ENCODE data around the gene ANTXRL. TPM values are rescaled to one million over a fixed set of nuclear protein-coding genes. Genes with fewer than 3 reads are reported as not detected.

The ANTXRL gene
- total and polyA plus RNA-seq, 5 donors = 0.51 to 0.68 TPM; not detected in 3

- no peaks in the 10 kb centered on the region for H3K27me3 ChIP-seq (ENCODE audit: control insufficient read depth, insufficient read depth)
- WGBS = 10% methylated on average over 45 of the region's 51 CpGs
- intact Hi-C loops (cut with DNase I) = loop anchor here in 3 of 4 donors (5.0 to 10.0 kb wide), 3 partner anchors 176 to 1099 kb away; partner anchors contain the start of gene ZNF488 (in 1 of the 3)
- peak overlapping the region; percentile 60 for H3K4me3 ChIP-seq (ENCODE audit: low read length)
- peaks cover 2% of the 10 kb centered on the region for H3K4me1 ChIP-seq (ENCODE audit: control insufficient read depth, insufficient read depth, low read length)
- no peaks in the 10 kb centered on the region for H3K9me3 ChIP-seq (ENCODE audit: control insufficient read depth, low read length)
- peak; percentile 89 to 96 (median 96) for DNase-seq
- peak; percentile 95 to 96 for ATAC-seq
- peak overlapping the region; percentile 43 for H3K27ac ChIP-seq (ENCODE audit: low read length)
These were observed 3.8 kb upstream of the ANTXRL start for GRCh38 chr10:46282842-46283574.

DNA sequence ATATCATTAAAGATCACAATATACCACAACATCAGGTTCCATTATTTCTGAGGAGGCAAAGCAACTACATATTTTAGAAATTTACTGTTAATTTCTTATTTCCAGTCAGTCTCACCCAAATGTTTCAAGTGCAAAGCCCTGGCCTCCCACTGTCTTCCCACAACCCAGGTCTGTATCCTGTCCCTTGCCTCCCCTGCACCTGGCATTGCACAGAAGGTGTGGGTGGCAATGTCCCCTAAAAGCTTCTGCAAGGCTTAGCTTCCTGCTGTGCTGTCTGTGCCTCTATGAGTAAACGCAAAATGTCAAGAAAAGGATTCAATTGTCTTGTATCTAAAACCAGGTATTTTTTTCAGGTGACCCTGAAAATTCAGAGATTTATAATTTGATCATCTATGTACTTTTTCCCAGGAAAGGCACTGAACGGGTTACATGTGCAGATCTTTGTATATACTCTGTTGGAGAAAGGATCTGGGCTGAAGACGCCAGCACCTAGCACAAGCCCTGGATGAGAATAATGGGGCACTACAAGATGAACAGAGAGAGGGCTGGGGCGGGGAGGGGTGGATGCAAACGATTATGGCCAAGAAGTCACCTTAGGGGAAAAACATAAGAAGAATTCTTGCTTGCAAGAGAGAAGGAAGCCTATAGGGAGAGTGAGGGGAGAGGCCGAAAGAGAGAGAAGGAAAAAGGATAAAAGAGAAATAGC lies 3.1 kb upstream of the ANTXRL start:
- H3K27me3 ChIP-seq (ENCODE audit: control insufficient read depth, insufficient read depth) = no peaks in the 10 kb centered on the region
- intact Hi-C loops (cut with DNase I) = loop anchor here in 3 of 4 donors (5.0 to 10.0 kb wide), 3 partner anchors 176 to 1099 kb away; partner anchors contain the start of gene ZNF488 (in 1 of the 3)
- ATAC-seq = no peak
- H3K9me3 ChIP-seq (ENCODE audit: control insufficient read depth, low read length) = no peaks in the 10 kb centered on the region
- H3K4me1 ChIP-seq (ENCODE audit: control insufficient read depth, insufficient read depth, low read length) = peaks cover 2% of the 10 kb centered on the region
- peak overlapping the region; percentile 58 for H3K4me3 ChIP-seq (ENCODE audit: low read length)
- H3K27ac ChIP-seq (ENCODE audit: low read length) = no peak overlapping the region
- DNase-seq = no peak
- WGBS = 63% methylated on average over 6 of the region's 6 CpGs

- ATAC-seq = peak; percentile 95 to 96
These were observed 2.2 kb upstream of the ANTXRL start for GRCh38 chr10:46284286-46285229.

GRCh38 chr10:46285300-46285699 lies 1.5 kb upstream of the ANTXRL start:
- WGBS = 72% methylated on average over 3 of the region's 3 CpGs

More at GRCh38 chr10:46284286-46285229, 2.2 kb upstream of the ANTXRL start:
- Histone ChIP-seq H3K27me3 (ENCODE audit: control insufficient read depth, insufficient read depth) (no peaks in the 10 kb centered on the region), H3K9me3 (ENCODE audit: control insufficient read depth, low read length) (no peaks in the 10 kb centered on the region), H3K4me3 (ENCODE audit: low read length) (peak overlapping the region; percentile 58), H3K27ac (ENCODE audit: low read length) (peak overlapping the region; percentile 63), H3K4me1 (ENCODE audit: control insufficient read depth, insufficient read depth, low read length) (peaks cover 2% of the 10 kb centered on the region)
- 2% methylated on average over 82 of the region's 82 CpGs for WGBS
- DNase-seq = peak; percentile 86 to 95 (median 95)
- intact Hi-C loops (cut with DNase I) = loop anchor here in 3 of 4 donors (5.0 to 10.0 kb wide), 3 partner anchors 177 to 1098 kb away; partner anchors contain the start of gene ZNF488 (in 1 of the 3)

GRCh38 chr10:46285966-46286620 lies 704 bp upstream of the ANTXRL start:
- no peak overlapping the region for H3K27ac ChIP-seq (ENCODE audit: low read length)
- H3K4me1 ChIP-seq (ENCODE audit: control insufficient read depth, insufficient read depth, low read length) = peaks cover 2% of the 10 kb centered on the region
- no peaks in the 10 kb centered on the region for H3K9me3 ChIP-seq (ENCODE audit: control insufficient read depth, low read length)
- H3K27me3 ChIP-seq (ENCODE audit: control insufficient read depth, insufficient read depth) = no peaks in the 10 kb centered on the region
- WGBS = 84% methylated on average over 5 of the region's 5 CpGs
- intact Hi-C loops (cut with DNase I) = loop anchor here in 1 of 4 donors (10.0 kb wide), 1 partner anchor 181 kb away; no protein-coding TSS in a partner anchor
- DNase-seq (no peak), ATAC-seq (no peak)
- no peak overlapping the region for H3K4me3 ChIP-seq (ENCODE audit: low read length)

More at GRCh38 chr10:46285300-46285699, 1.5 kb upstream of the ANTXRL start:
- Histone ChIP-seq H3K4me3 (ENCODE audit: low read length) (peak overlapping the region; percentile 58), H3K9me3 (ENCODE audit: control insufficient read depth, low read length) (no peaks in the 10 kb centered on the region), H3K27ac (ENCODE audit: low read length) (no peak overlapping the region), H3K27me3 (ENCODE audit: control insufficient read depth, insufficient read depth) (no peaks in the 10 kb centered on the region), H3K4me1 (ENCODE audit: control insufficient read depth, insufficient read depth, low read length) (peaks cover 2% of the 10 kb centered on the region)
- ATAC-seq (no peak), DNase-seq (no peak)
- intact Hi-C loops (cut with DNase I) = loop anchor here in 1 of 4 donors (10.0 kb wide), 1 partner anchor 180 kb away; no protein-coding TSS in a partner anchor

DNA sequence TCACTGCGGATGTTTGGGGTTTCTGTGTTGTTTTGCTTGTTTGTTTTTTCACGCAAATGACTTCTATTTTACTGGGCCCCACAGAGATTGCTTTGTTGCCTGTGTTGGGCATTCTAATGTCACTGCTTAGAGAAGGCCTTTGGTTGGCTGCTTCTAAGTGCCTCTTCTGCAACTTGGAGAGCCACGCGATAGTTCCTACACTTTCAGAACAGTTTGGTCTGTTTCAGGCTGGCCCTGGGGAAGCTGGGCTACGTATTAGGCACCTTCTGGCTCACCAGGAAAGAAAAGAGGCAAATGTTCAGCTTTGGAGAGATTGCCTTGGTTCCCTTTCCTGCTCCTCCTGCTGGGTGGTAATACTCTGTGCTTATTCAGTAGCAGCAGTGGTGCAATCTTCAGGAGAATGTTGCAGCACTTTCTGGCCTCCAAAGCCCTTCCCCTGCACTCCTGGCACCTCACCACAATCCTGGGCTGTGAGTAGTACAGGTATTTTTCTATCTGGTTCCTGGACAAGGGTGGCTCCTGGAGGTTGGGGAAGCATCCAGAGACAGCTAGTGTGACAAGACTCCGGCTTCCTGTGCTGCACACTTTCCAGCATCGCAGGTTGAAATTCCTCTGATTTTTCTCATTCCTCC lies 1.2 kb downstream of the ANTXRL start:
- H3K4me1 ChIP-seq (ENCODE audit: control insufficient read depth, insufficient read depth, low read length) = peaks cover 6% of the 10 kb centered on the region
- no peak for ATAC-seq
- H3K27me3 ChIP-seq (ENCODE audit: control insufficient read depth, insufficient read depth) = no peaks in the 10 kb centered on the region
- 93% methylated on average over 7 of the region's 7 CpGs for WGBS
- intact Hi-C loops (cut with DNase I) = loop anchor here in 1 of 4 donors (10.0 kb wide), 1 partner anchor 183 kb away; no protein-coding TSS in a partner anchor
- no peak for DNase-seq
- H3K9me3 ChIP-seq (ENCODE audit: control insufficient read depth, low read length) = no peaks in the 10 kb centered on the region
- no peak overlapping the region for H3K4me3 ChIP-seq (ENCODE audit: low read length)
- no peak overlapping the region for H3K27ac ChIP-seq (ENCODE audit: low read length)

GRCh38 chr10:46288601-46289206 lies 1.9 kb downstream of the ANTXRL start:
- whole genome bisulfite sequencing = 93% methylated on average over 6 of the region's 6 CpGs
- DNase-seq = no peak
- intact Hi-C loops (cut with DNase I) = loop anchor here in 1 of 4 donors (10.0 kb wide), 1 partner anchor 184 kb away; no protein-coding TSS in a partner anchor

DNA sequence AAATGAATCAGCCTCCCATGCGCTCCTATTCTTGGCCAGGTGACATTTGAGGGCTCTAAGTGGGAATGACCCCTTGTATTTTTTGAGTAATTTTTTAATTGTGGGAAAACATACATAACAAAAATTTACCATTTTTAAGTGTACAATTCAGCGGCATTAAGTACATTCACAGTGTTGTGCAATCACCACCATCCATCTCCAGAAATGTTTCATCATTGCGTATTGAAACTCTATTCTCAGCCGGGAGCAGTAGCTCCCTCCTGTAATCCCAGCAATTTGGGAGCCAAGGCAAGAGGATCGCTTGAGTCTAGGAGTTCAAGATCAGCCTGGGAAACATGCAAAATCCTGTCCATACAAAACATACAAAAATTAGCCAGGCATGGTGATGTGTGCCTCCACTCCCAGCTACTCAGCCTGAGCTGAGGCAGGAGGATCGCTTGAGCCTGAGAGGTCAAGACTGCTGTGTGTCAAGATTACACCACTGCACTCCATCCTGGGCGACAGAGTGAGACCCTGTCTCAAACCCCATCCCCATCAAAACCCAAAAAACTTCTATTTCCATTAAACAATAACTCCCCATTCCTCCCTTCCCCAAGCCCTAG lies 2.5 kb downstream of the ANTXRL start:
- 93% methylated on average over 7 of the region's 7 CpGs for WGBS
- H3K27ac ChIP-seq (ENCODE audit: low read length) = no peak overlapping the region
- H3K4me3 ChIP-seq (ENCODE audit: low read length) = no peak overlapping the region
- intact Hi-C loops (cut with DNase I) = loop anchor here in 1 of 4 donors (10.0 kb wide), 1 partner anchor 185 kb away; no protein-coding TSS in a partner anchor
- peaks cover 6% of the 10 kb centered on the region for H3K4me1 ChIP-seq (ENCODE audit: control insufficient read depth, insufficient read depth, low read length)
- no peak for ATAC-seq
- DNase-seq = no peak
- no peaks in the 10 kb centered on the region for H3K27me3 ChIP-seq (ENCODE audit: control insufficient read depth, insufficient read depth)
- H3K9me3 ChIP-seq (ENCODE audit: control insufficient read depth, low read length) = no peaks in the 10 kb centered on the region

More at GRCh38 chr10:46288601-46289206, 1.9 kb downstream of the ANTXRL start:
- no peak for ATAC-seq
- no peaks in the 10 kb centered on the region for H3K9me3 ChIP-seq (ENCODE audit: control insufficient read depth, low read length)
- H3K4me3 ChIP-seq (ENCODE audit: low read length) = no peak overlapping the region
- no peaks in the 10 kb centered on the region for H3K27me3 ChIP-seq (ENCODE audit: control insufficient read depth, insufficient read depth)
- H3K4me1 ChIP-seq (ENCODE audit: control insufficient read depth, insufficient read depth, low read length) = peaks cover 6% of the 10 kb centered on the region
- H3K27ac ChIP-seq (ENCODE audit: low read length) = no peak overlapping the region
